ENCODE measurements around the gene CCDC191.

The CCDC191 gene, protein sequence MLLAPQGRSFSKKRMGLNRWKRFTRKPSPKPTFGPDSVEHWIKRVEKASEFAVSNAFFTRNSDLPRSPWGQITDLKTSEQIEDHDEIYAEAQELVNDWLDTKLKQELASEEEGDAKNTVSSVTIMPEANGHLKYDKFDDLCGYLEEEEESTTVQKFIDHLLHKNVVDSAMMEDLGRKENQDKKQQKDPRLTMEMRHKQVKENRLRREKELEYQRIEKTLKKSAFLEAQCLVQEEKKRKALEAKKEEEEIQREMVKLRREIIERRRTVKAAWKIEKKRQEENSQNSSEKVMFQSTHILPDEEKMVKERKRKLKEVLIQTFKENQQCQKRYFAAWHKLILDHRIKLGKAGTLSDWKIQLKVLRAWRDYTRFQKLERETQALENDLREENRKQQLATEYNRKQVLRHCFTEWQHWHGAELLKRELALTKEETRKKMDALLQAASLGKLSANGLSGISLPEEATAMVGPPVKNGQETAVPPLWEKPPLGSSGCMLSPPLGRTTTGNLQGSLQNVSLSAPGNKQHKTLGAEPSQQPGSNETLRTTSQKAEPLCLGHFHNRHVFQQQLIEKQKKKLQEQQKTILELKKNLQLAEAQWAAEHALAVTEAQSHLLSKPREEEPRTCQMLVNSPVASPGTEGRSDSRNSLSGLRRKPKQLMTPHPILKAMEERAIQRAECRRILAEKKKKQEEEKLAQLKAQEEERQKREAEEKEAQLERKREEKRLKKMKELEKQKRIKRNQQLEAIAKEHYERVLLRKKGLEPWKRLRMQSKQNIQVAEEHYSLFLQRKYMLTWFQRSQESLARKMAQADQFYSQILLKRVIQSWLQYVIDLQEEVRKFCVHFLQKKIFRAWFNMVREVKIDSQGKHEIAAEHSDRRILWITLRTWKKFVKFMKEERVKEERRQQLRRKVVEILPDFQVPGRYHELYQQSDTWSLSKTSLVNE

DNA sequence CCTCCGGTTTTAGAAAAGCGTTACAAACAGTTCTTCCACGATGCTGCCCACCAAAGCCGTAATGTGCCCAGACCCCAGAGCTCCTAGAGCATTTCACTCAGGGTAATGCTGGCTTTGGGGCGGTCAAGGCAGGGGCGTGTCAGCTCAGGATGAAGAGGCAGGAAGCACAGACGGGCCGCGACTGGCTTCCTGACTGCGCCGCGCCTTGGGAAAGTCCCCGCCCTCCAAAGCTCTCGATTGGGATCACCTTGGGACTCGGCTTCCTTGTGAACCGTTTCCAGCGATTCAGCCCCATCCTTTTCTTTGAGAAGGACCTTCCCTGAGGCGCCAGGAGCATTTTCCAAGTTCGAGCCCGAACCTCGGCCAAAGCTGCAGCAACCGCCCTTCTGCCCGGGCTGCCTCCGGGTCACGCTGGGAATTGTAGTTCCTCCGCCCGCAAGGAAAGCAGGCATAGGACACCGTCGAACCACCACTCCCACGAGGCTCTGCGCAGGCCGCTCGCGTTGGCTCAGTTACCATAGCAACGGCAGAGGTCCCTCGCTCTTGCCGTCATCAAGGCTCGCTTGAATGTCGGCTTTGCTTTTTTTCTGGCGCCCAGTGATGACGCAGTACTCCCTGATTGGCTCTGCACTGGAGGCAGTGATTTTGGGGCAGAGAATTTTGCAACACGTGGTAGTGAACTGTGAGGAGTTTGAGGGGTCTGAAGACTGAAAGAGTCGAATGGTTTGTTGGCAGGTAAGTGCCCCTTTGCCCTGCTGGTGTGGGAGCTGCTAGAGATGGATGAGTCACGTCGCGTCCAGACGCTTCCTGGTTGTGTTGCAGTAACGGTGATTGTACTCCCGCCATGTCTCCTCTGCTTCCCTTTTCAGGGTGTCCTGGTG lies at the start of gene CCDC191, which contains the start of gene QTRT2:
Gene CCDC191, minus strand, starts transcription at position 397 of the 881 bp plus-strand sequence. Its CDS starts 60 bp downstream, at position 337.
Gene QTRT2, plus strand, starts transcription at position 608 of the 881 bp plus-strand sequence. CDS start 8,521 bp downstream, outside the sequence.
- H3K4me3 ChIP-seq (ENCODE audit: low read length): peak within 1 kb of the TSS; percentile 91
- TF ChIP-seq ZNF274 (IDR thresholded peaks at IDR 0.05; ENCODE audit: low read depth, low read length): no peak

DNA sequence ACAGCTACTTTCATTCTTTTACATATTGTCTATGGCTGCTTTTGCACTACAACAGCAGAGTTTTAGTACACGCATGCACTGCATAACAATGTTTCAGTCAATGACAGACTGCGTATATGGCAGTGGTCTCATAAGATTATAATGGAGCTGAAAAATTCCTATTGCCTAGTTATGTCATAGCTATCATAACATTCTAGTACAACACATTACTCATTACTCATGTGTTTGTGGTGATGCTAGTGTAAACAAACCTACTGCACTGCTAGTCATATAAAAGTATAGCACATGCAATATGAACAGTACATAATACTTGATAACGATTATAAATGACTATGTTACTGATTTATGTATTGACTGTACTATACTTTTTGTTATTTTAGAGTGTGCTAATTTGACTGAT lies 48.1 kb upstream of the CCDC191 start:
- no peak overlapping the region for H3K4me3 ChIP-seq (ENCODE audit: low read length)
- TF ChIP-seq ZNF274 (IDR thresholded peaks at IDR 0.05; ENCODE audit: low read depth, low read length): no peak

DNA sequence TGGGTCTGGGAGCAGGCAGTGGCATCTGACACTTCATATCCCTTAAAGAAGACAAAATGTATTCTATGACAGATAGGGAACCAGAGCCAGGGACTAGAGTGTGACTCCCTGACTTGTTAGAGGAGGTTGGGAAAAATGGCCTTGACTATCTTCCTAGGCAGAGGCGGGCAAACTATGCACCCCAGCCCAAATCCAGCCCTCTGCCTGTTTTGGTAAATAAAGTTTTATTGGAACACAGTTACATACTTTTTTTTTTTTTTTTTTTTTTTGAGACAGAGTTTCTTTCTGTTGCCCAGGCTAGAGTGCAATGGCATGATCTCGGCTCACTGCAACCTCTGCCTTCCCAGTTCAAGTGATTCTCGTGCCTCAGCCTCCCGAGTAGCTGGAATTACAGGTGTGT lies 47.5 kb upstream of the CCDC191 start:
- H3K4me3 ChIP-seq (ENCODE audit: low read length): no peak overlapping the region
- no peak for TF ChIP-seq ZNF274 (IDR thresholded peaks at IDR 0.05; ENCODE audit: low read depth, low read length)

DNA sequence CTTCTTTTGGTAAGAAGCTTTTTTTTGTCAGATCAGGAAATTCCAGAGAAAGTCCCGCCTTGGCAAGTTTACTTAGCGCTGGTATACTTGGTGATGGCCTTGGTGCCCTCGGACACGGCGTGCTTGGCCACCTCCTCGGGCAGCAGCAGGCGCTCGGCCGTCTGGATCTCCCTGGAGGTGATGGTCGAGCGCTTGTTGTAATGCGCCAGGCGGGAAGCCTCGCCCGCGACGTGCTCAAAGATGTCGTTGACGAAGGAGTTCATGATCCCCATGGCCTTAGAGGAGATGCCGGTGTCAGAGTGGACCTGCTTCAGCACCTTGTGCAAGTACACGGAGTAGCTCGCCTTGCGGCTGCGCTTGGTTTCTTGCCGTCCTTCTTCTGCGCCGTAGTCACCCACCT lies 46.9 kb upstream of the CCDC191 start:
- no peak overlapping the region for H3K4me3 ChIP-seq (ENCODE audit: low read length)
- no peak for TF ChIP-seq ZNF274 (IDR thresholded peaks at IDR 0.05; ENCODE audit: low read depth, low read length)

DNA sequence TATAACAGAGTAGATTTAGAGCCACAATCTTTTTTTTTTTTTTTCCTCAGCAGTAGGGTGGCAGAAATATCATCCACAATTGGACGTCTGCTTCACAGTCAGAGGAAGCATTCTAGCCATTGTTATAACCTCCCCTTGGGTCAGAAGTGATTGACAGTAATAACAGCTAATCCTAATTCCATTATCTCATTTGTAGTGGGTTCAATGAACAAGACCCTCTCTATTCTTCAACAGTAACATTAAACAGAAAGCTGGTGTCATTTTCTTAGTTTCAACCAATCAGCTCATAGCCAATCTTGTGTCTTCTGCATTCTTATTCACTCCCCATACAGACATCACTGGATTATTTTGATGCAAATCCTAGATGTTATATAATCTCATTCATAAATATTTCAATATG lies 44.8 kb upstream of the CCDC191 start:
- TF ChIP-seq ZNF274 (IDR thresholded peaks at IDR 0.05; ENCODE audit: low read depth, low read length): no peak
- H3K4me3 ChIP-seq (ENCODE audit: low read length): no peak overlapping the region

DNA sequence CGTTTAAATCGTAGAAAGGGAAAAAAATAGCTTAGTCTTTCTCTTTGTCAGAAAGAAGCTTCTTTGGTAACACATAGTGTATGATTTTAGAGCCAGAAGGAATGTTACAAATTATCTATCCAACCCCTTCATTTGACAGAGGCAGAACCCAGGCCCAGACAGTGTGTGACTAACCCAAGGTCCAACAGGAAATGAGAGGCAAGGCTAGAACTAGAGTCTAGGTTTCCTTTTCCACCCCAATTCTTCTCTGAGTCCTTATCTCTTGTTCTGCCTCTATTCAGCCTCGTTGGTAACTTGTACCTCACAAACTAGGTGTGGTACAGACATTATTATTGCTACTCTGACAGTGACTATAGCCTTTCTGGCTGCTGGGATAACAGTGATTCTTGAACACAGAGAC lies 39.5 kb upstream of the CCDC191 start:
- no peak overlapping the region for H3K4me3 ChIP-seq (ENCODE audit: low read length)
- TF ChIP-seq ZNF274 (IDR thresholded peaks at IDR 0.05; ENCODE audit: low read depth, low read length): no peak

DNA sequence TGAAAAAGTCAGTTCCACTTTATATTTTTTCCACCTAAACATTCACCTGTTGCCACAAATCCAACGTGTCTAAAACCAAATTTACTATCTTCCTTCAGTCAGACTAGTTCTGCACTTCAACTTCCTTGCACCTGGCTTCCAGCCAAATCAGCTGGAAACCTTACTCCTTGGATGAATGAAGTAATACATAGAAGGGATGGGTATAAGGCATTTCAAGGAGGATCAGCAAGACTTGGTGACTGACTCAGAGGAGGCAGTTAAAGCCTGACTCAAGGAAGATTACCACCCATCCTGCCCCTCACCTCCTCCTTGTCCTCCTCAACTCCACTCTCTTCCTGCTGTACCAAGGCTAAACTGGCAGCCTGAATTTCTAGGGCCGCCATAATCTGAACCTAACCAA lies 37.3 kb upstream of the CCDC191 start:
- no peak overlapping the region for H3K4me3 ChIP-seq (ENCODE audit: low read length)
- TF ChIP-seq ZNF274 (IDR thresholded peaks at IDR 0.05; ENCODE audit: low read depth, low read length): no peak

DNA sequence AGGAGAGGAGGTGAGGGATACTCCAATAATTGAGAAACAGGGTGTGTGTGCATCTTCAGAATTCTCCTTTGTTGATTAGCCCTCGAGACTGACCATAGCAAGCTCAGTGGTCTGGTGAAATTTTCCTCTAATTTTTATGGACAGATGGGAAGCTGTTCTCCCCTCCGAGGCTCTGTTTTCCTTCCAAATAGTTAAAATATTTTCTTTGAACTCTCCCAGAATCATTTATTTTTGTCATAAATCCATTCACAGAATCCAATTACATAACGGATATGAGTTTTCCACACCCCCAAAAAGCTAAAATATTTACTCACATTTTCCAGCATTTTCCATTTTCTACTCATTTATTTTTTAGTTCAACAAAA lies 36.7 kb upstream of the CCDC191 start:
- no peak overlapping the region for H3K4me3 ChIP-seq (ENCODE audit: low read length)

DNA sequence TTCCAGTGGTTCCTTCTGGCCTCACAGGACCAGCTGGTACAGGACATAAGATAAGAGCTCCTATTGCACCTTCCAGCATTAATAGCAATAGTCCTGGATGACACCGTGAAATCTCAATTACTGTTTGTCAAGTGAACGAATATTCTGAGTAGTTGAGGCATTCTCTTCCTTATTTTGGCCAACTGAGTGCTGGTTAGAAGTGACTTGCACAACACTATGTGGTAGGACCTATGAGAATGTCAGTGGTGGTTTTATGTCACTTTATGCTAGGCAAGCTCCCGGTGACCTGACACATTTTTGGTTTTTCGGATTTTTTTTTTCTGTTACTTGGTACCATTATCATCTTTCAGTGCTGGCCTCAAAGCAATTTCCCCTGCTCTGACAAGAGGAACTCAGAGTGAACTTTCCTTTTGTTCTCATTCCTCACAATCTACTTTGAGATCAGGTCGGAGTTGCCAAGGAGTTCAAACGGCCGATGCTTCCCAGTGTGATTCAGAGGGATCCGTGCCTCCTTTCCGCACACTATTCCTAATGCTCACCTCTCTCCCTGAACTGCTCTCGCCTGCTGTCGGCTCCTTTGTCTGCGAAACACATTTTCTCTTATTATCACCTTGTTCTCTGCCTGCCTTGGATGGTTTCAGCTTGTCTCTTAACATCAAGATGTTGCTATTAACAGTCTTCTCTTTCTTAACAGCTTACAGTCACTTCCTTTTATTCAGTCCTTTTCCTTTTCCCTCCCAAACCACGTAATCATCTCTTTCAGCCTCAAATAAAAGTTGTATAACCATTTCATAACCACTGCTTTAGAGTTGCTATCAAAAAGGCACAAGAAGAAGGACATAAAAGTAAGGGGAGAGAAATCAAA lies 36.1 kb upstream of the CCDC191 start:
- no peak overlapping the region for H3K4me3 ChIP-seq (ENCODE audit: low read length)
- no peak for TF ChIP-seq ZNF274 (IDR thresholded peaks at IDR 0.05; ENCODE audit: low read depth, low read length)

More for the DNA sequence above, 36.7 kb upstream of the CCDC191 start:
- no peak for TF ChIP-seq ZNF274 (IDR thresholded peaks at IDR 0.05; ENCODE audit: low read depth, low read length)

DNA sequence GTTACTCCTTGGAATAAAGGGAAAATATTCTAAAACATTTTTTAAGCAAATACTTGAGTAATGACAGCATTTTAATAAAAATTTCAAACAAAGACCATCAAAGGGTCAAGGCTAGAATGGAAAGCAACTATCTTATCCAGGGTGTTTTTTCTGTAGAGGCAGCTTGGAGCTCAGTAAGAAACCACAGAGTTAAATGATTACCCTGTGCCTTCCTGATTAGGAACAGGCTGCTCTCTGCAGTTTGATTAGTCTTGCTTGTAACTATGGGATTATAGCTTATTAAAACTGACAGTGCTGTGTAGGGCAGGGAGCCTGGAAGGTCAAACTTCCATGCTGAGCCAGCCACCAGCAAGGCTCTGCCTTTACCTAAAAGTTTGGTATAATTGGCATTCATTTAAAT lies 33.3 kb upstream of the CCDC191 start:
- TF ChIP-seq ZNF274 (IDR thresholded peaks at IDR 0.05; ENCODE audit: low read depth, low read length): no peak
- no peak overlapping the region for H3K4me3 ChIP-seq (ENCODE audit: low read length)

DNA sequence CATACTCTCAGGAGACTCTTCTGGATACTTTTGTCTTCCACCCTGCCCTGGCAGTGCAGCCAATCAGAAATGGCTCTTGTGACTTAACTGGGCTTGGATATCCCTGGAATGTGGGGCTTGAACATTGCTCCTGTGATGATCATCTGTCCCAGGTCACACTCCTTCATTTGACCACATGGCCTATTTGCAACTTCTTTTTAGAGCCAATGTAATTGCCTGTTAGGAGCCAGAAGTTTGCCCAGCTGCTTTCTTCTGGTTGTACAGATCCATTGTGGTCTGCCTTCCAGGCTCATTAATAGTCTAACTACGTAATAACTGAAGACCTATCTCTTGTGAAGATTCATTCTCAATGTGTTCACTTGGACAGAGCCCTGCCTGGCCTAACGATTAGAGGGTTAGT lies 30.0 kb upstream of the CCDC191 start:
- no peak overlapping the region for H3K4me3 ChIP-seq (ENCODE audit: low read length)
- TF ChIP-seq ZNF274 (IDR thresholded peaks at IDR 0.05; ENCODE audit: low read depth, low read length): no peak

DNA sequence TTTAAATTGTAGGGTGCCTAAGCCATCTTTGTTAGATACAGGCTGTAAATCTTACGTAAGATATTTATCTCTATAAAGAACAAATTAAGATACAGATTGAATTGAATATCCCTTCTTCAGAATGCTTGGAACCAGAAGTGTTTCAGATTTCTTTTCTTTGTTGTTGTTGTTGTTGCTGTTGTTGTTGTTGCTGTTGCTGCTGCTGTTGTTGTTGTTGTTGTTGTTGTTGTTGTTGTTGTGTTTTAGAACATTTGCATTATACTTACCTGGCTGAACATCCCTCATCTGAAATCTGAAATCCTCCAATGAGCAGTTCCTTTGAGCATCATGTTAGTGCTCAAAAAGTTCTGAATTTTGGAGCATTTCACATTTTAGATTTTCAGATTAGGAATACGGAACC lies 26.8 kb upstream of the CCDC191 start:
- no peak for TF ChIP-seq ZNF274 (IDR thresholded peaks at IDR 0.05; ENCODE audit: low read depth, low read length)
- H3K4me3 ChIP-seq (ENCODE audit: low read length): no peak overlapping the region

DNA sequence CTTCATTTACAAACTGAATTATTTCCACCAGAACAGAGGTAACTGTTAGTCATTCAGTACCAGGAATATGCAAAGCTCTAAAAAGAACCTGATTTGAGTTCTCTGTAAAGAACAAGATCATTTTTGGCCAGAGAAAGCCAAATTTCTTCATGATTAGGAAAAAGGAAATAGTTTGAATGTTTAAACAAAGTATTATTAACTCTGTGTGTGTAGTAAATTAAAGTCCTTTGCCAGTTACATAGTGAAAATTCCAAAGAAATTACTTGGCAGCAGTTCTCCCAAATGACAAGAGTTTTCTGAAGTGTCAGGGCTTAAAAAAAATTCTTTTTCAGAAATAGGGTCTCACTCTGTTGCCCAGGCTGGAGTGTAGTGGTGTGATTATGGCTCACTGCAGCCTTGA lies 24.7 kb upstream of the CCDC191 start:
- no peak overlapping the region for H3K4me3 ChIP-seq (ENCODE audit: low read length)
- no peak for TF ChIP-seq ZNF274 (IDR thresholded peaks at IDR 0.05; ENCODE audit: low read depth, low read length)

All from GM08714 (cell line).